ENCODE measurements around the gene SLC1A3.

The SLC1A3 gene

GRCh38 chr5:36666986-36667385, 60.6 kb downstream of the SLC1A3 start:
- no peak overlapping the region for H3K4me3 ChIP-seq (ENCODE audit: low read depth, low read length)
- TF ChIP-seq CTCF (IDR thresholded peaks at IDR 0.05; ENCODE audit: low read depth, low read length, missing control alignments): no peak
- DNase-seq (ENCODE audit: low read depth): no peak

- H3K4me3 ChIP-seq (ENCODE audit: low read depth, low read length): no peak overlapping the region
- DNase-seq (ENCODE audit: low read depth): no peak
- TF ChIP-seq CTCF (IDR thresholded peaks at IDR 0.05; ENCODE audit: low read depth, low read length, missing control alignments): no peak
Measured at GRCh38 chr5:36667824-36668223, 61.4 kb downstream of the SLC1A3 start.

- no peak for DNase-seq (ENCODE audit: low read depth)
- no peak overlapping the region for H3K4me3 ChIP-seq (ENCODE audit: low read depth, low read length)
- TF ChIP-seq CTCF (IDR thresholded peaks at IDR 0.05; ENCODE audit: low read depth, low read length, missing control alignments): no peak
Measured at GRCh38 chr5:36669015-36669651, 62.7 kb downstream of the SLC1A3 start.

DNA sequence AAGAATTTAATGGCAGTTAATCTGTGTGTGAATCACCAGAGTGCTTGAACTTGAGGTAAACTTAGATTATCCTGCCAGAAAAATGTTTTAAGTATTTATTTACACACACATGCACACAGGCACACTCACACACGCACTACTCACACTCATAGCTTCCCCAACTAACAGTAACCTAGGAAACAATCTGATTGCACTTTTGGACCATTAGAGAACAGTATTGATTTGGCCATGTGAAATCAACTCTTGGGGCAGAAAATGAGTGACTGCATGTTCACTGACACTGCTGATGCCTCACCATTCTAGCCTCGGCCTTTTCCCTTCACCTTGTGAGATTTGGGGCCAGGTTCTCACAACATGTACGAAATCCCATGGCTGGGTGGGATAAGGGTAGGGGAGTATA, 64.1 kb downstream of the SLC1A3 start:
- H3K4me3 ChIP-seq (ENCODE audit: low read depth, low read length): no peak overlapping the region
- DNase-seq (ENCODE audit: low read depth): no peak
- no peak for TF ChIP-seq CTCF (IDR thresholded peaks at IDR 0.05; ENCODE audit: low read depth, low read length, missing control alignments)

DNA sequence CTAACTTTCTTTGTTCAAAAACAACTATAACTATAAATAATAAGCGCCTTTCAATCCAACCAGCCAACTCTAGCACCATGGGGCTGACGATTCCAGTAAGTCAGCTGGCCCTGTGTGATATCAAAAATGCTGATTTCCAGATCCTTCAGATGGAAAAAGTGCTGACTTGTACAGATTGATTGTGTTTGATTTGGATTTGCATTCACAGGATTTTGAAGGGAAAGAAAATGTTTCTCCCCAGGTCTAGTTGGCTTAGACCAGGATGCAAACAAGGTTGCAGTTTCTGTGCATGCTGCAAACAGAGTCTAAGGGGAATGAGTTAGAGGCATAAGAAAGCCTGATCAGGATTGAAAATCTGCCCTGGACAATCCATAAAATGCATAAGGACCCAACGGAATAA, 68.9 kb downstream of the SLC1A3 start:
- DNase-seq (ENCODE audit: low read depth): no peak
- H3K4me3 ChIP-seq (ENCODE audit: low read depth, low read length): no peak overlapping the region
- no peak for TF ChIP-seq CTCF (IDR thresholded peaks at IDR 0.05; ENCODE audit: low read depth, low read length, missing control alignments)

- no peak for TF ChIP-seq CTCF (IDR thresholded peaks at IDR 0.05; ENCODE audit: low read depth, low read length, missing control alignments)
- no peak overlapping the region for H3K4me3 ChIP-seq (ENCODE audit: low read depth, low read length)
- DNase-seq (ENCODE audit: low read depth): no peak
Measured at GRCh38 chr5:36679221-36679989, 73.0 kb downstream of the SLC1A3 start.

- H3K4me3 ChIP-seq (ENCODE audit: low read depth, low read length): no peak overlapping the region
- no peak for TF ChIP-seq CTCF (IDR thresholded peaks at IDR 0.05; ENCODE audit: low read depth, low read length, missing control alignments)
- DNase-seq (ENCODE audit: low read depth): no peak
Measured at GRCh38 chr5:36680066-36680465, 73.7 kb downstream of the SLC1A3 start.
